ENCODE data around the gene PRKCH. TPM values are rescaled to one million over a fixed set of nuclear protein-coding genes. Genes with fewer than 3 reads are reported as not detected.

The PRKCH gene
- total and polyA plus RNA-seq, 8 donors: 35.2 to 48.8 (median 43.1) TPM

GRCh38 chr14:61558271-61558670 lies 236.9 kb downstream of the PRKCH start:
- no peak for ATAC-seq
- intact Hi-C loops (cut with DNase I): no loop called here
- H3K4me1 ChIP-seq: peaks cover 19 to 62% of the 10 kb centered on the region in 2 donors
- H3K9me3 ChIP-seq: no peaks in the 10 kb centered on the region
- no peaks in the 10 kb centered on the region for H3K36me3 ChIP-seq
- TF ChIP-seq CTCF (IDR thresholded peaks at IDR 0.05): no peak
- no peak overlapping the region for H3K4me3 ChIP-seq
- H3K27me3 ChIP-seq: no peaks in the 10 kb centered on the region
- no peak for DNase-seq
- no peak overlapping the region for H3K27ac ChIP-seq

GRCh38 chr14:61559641-61560201 lies 238.3 kb downstream of the PRKCH start:
- Histone ChIP-seq H3K9me3 (no peaks in the 10 kb centered on the region), H3K4me3 (no peak overlapping the region), H3K27me3 (no peaks in the 10 kb centered on the region), H3K36me3 (no peaks in the 10 kb centered on the region), H3K27ac (peak overlapping the region; percentile 77 to 88), H3K4me1 (peaks cover 23 to 62% of the 10 kb centered on the region in 2 donors)
- intact Hi-C loops (cut with DNase I): loop anchor here in 1 of 2 donors (10.0 kb wide), 2 partner anchors 85 to 135 kb away; partner anchors contain the start of gene HIF1A
- DNase-seq (no peak), ATAC-seq (no peak)
- no peak for TF ChIP-seq CTCF (IDR thresholded peaks at IDR 0.05)

- H3K27me3 ChIP-seq: no peaks in the 10 kb centered on the region
- intact Hi-C loops (cut with DNase I): loop anchor here in 1 of 2 donors (10.0 kb wide), 2 partner anchors 86 to 134 kb away; partner anchors contain the start of gene HIF1A
- H3K4me1 ChIP-seq: peaks cover 24 to 63% of the 10 kb centered on the region in 2 donors
- no peaks in the 10 kb centered on the region for H3K36me3 ChIP-seq
- no peak for DNase-seq
- no peak overlapping the region for H3K4me3 ChIP-seq
- peak overlapping the region; percentile 77 to 88 for H3K27ac ChIP-seq
- no peak for ATAC-seq
- no peak for TF ChIP-seq CTCF (IDR thresholded peaks at IDR 0.05)
- no peaks in the 10 kb centered on the region for H3K9me3 ChIP-seq
Observed at GRCh38 chr14:61560323-61560722, 238.9 kb downstream of the PRKCH start.

GRCh38 chr14:61561104-61561503 lies 239.7 kb downstream of the PRKCH start:
- H3K4me1 ChIP-seq: peaks cover 24 to 68% of the 10 kb centered on the region in 2 donors
- H3K36me3 ChIP-seq: no peaks in the 10 kb centered on the region
- H3K27me3 ChIP-seq: no peaks in the 10 kb centered on the region
- H3K9me3 ChIP-seq: no peaks in the 10 kb centered on the region
- no peak for DNase-seq
- no peak for TF ChIP-seq CTCF (IDR thresholded peaks at IDR 0.05)
- intact Hi-C loops (cut with DNase I): loop anchor here in 1 of 2 donors (10.0 kb wide), 2 partner anchors 86 to 134 kb away; partner anchors contain the start of gene HIF1A
- H3K4me3 ChIP-seq: no peak overlapping the region
- H3K27ac ChIP-seq: peak overlapping the region; percentile 77 to 88
- ATAC-seq: no peak

GRCh38 chr14:61561657-61562276 lies 240.4 kb downstream of the PRKCH start:
- DNase-seq (peak in 3 of 4 donors; percentile 53 to 82 (median 74)), ATAC-seq (peak; percentile 66)
- Histone ChIP-seq H3K36me3 (no peaks in the 10 kb centered on the region), H3K27me3 (no peaks in the 10 kb centered on the region), H3K4me1 (peaks cover 24 to 74% of the 10 kb centered on the region in 2 donors), H3K27ac (peak overlapping the region; percentile 77 to 88), H3K9me3 (no peaks in the 10 kb centered on the region), H3K4me3 (no peak overlapping the region)
- no peak for TF ChIP-seq CTCF (IDR thresholded peaks at IDR 0.05)
- intact Hi-C loops (cut with DNase I): loop anchor here in 1 of 2 donors (10.0 kb wide), 2 partner anchors 87 to 133 kb away; partner anchors contain the start of gene HIF1A
